PFSK-1 (cell line): Measurements from ENCODE around the gene SLC1A6.

Experiments
- POLR2AphosphoS5 ChIP-seq: IDR thresholded peaks from 2 replicates; pipeline ENCODE4 v1.6.1; 2012; ENCODE audit warnings: low read depth, mild to moderate bottlenecking, control low read depth, low read length, moderate library complexity
- SIN3A ChIP-seq: IDR thresholded peaks from 2 replicates; pipeline ENCODE4 v1.6.1; 2012; ENCODE audit warnings: mild to moderate bottlenecking, low read length, moderate library complexity, borderline replicate concordance; ENCODE audit not compliant: insufficient read depth
- TF ChIP-seq, protein P1 (sequence below), 2 experiments: IDR thresholded peaks; 2 replicates each; pipeline versions ENCODE4 v1.6.1 to v1.8.0; 2011 to 2012; ENCODE audit warnings: low read depth in 2 of 2, low read length in 2 of 2, control low read depth in 1 of 2, inconsistent platforms in 1 of 2, mild to moderate bottlenecking in 1 of 2, moderate library complexity in 1 of 2; ENCODE audit not compliant: insufficient read depth in 1 of 2

GRCh38 chr19:14957464-14957863 is 22.2 kb downstream of the SLC1A6 start:
- TF ChIP-seq, protein P1, sequence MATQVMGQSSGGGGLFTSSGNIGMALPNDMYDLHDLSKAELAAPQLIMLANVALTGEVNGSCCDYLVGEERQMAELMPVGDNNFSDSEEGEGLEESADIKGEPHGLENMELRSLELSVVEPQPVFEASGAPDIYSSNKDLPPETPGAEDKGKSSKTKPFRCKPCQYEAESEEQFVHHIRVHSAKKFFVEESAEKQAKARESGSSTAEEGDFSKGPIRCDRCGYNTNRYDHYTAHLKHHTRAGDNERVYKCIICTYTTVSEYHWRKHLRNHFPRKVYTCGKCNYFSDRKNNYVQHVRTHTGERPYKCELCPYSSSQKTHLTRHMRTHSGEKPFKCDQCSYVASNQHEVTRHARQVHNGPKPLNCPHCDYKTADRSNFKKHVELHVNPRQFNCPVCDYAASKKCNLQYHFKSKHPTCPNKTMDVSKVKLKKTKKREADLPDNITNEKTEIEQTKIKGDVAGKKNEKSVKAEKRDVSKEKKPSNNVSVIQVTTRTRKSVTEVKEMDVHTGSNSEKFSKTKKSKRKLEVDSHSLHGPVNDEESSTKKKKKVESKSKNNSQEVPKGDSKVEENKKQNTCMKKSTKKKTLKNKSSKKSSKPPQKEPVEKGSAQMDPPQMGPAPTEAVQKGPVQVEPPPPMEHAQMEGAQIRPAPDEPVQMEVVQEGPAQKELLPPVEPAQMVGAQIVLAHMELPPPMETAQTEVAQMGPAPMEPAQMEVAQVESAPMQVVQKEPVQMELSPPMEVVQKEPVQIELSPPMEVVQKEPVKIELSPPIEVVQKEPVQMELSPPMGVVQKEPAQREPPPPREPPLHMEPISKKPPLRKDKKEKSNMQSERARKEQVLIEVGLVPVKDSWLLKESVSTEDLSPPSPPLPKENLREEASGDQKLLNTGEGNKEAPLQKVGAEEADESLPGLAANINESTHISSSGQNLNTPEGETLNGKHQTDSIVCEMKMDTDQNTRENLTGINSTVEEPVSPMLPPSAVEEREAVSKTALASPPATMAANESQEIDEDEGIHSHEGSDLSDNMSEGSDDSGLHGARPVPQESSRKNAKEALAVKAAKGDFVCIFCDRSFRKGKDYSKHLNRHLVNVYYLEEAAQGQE (IDR thresholded peaks at IDR 0.05; ENCODE audit: insufficient read depth in 1 of 2, low read depth in 2 of 2, low read length in 2 of 2) = no peak
- TF ChIP-seq POLR2AphosphoS5 (no peak), SIN3A (no peak)
